GM12892 (cell line): ENCODE results near the gene LSMEM2.
"Not testable (repeated sequence)": the region's sequence is repeated elsewhere in the genome, so short reads cannot be mapped to it uniquely, and the experiment has no call there.

Source experiments
- POLR2A ChIP-seq: IDR thresholded peaks from 2 replicates; pipeline ENCODE4 v1.6.1; 2011; ENCODE audit warnings: low read depth, low read length, control low read depth
- POLR2AphosphoS5 ChIP-seq: IDR thresholded peaks from 2 replicates; pipeline ENCODE4 v1.6.1; 2011; ENCODE audit warnings: low read depth, low read length, control low read depth
- TAF1 ChIP-seq: IDR thresholded peaks from 2 replicates; pipeline ENCODE4 v1.6.1; 2011; ENCODE audit warnings: low read depth, mild to moderate bottlenecking, control low read depth, low read length, borderline replicate concordance

DNA sequence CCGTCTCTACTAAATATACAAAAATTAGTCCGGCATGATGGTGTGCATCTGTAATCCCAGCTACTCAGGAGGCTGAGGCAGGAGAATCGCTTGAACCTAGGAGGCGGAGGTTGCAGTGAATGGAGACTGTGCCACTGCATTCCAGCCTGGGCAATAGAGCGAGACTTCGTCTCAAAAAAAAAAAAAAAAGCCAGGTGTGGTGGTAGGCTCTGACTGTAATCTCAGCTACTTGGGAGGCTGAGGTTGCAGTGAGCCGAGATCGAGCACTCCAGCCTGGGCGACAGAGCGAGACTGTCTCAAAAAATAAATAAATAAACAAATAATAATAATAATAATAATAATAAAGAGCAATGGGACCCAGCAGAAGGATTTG lies 6.4 kb upstream of the LSMEM2 start:
- TF ChIP-seq POLR2A, TAF1, POLR2AphosphoS5: not testable (repeated sequence)
